ELF-1 (cell line): ENCODE measurements around the gene HAVCR1.
"Not testable (repeated sequence)": the region's sequence is repeated elsewhere in the genome, so short reads cannot be mapped to it uniquely, and the experiment has no call there.

ENCODE experiments used
- DNase-seq: peaks from one replicate; pipeline ENCODE4 v3.0.0-alpha.2; 2016; ENCODE audit warnings: low read depth, low spot score

Gene HAVCR1

GRCh38 chr5:157050050-157050449 is 8.9 kb downstream of the HAVCR1 start:
- DNase-seq, result no peak

GRCh38 chr5:157049605-157050004 is 9.3 kb downstream of the HAVCR1 start:
- DNase-seq, result peak; percentile 38

- DNase-seq, result peak; percentile 23
Observed at GRCh38 chr5:157047898-157048297, 11.0 kb downstream of the HAVCR1 start.

GRCh38 chr5:157047016-157047415 is 11.9 kb downstream of the HAVCR1 start:
- not testable (repeated sequence) for DNase-seq

GRCh38 chr5:157046041-157046440 is 12.9 kb downstream of the HAVCR1 start:
- DNase-seq, result peak; percentile 34

GRCh38 chr5:157045601-157046000 is 13.3 kb downstream of the HAVCR1 start:
- DNase-seq, result no peak

- DNase-seq, result no peak
Observed at GRCh38 chr5:157038568-157039187, 20.2 kb downstream of the HAVCR1 start.

GRCh38 chr5:157034106-157035072 is 24.5 kb downstream of the HAVCR1 start:
- peak; percentile 48 for DNase-seq

- no peak for DNase-seq
Observed at GRCh38 chr5:157033071-157033583, 25.8 kb downstream of the HAVCR1 start.

- DNase-seq, result no peak
Observed at GRCh38 chr5:157030692-157031091, 28.2 kb downstream of the HAVCR1 start.

GRCh38 chr5:157029457-157029856 is 29.5 kb downstream of the HAVCR1 start:
- DNase-seq, result no peak

- DNase-seq, result not testable (repeated sequence)
Observed at GRCh38 chr5:157027663-157028062, 31.3 kb downstream of the HAVCR1 start.

- DNase-seq, result peak; percentile 23
Observed at GRCh38 chr5:157026789-157027424, 32.0 kb downstream of the HAVCR1 start.

- no peak for DNase-seq
Observed at GRCh38 chr5:157025093-157025698, 33.7 kb downstream of the HAVCR1 start.

GRCh38 chr5:157024208-157024959 is 34.5 kb downstream of the HAVCR1 start:
- DNase-seq, result no peak

- no peak for DNase-seq
Observed at GRCh38 chr5:157022024-157022423, 36.9 kb downstream of the HAVCR1 start.

GRCh38 chr5:157020511-157021222 is 38.2 kb downstream of the HAVCR1 start:
- DNase-seq, result no peak

GRCh38 chr5:157020002-157020401 is 38.9 kb downstream of the HAVCR1 start:
- DNase-seq, result no peak

- not testable (repeated sequence) for DNase-seq
Observed at GRCh38 chr5:157014143-157014542, 44.8 kb downstream of the HAVCR1 start.

- DNase-seq, result no peak
Observed at GRCh38 chr5:157006262-157006661, 52.7 kb downstream of the HAVCR1 start.
